Common myeloid progenitor, CD34-positive (primary cell): ENCODE data around the gene RAX2.

Experiments used
- CTCF ChIA-PET: fragments of 350-600 bp; sonication (Branson Sonifier 250); formaldehyde crosslinking; loops from one replicate; lab custom pipeline; 2021; ENCODE audit warnings: antibody characterized with exemption; lab: Charles Lee
- POLR2A ChIA-PET: fragments of 350-600 bp; sonication (Branson Sonifier 250); formaldehyde crosslinking; loops from one replicate; lab custom pipeline; 2021; ENCODE audit warnings: antibody characterized with exemption; lab: Charles Lee
- DNase-seq, 3 donors: peaks; one replicate each; pipeline versions ENCODE4 v3.0.0 to v3.0.0-alpha.2; 2013
- H3K27ac ChIP-seq, 2 experiments: 1 replicate in 1 of 2; 2 replicates in 1 of 2; pipeline ENCODE4 v1.7.0; 2013; ENCODE audit warnings: inconsistent platforms in 2 of 2, low read length in 2 of 2, mild to moderate bottlenecking in 2 of 2, low read depth in 1 of 2, moderate library complexity in 1 of 2; ENCODE audit not compliant: severe bottlenecking in 2 of 2, insufficient read depth in 1 of 2, poor library complexity in 1 of 2
- H3K27me3 ChIP-seq, 5 experiments: replicated peaks in 2 of 5; 1 replicate in 3 of 5; 2 replicates in 2 of 5; pipeline versions ENCODE4 v1.6.1 to v1.7.0; 2013; ENCODE audit warnings: low read length in 4 of 5, mild to moderate bottlenecking in 2 of 5, moderate library complexity in 2 of 5, inconsistent platforms in 1 of 5; ENCODE audit not compliant: insufficient read depth in 5 of 5, control insufficient read depth in 4 of 5
- H3K36me3 ChIP-seq, 4 experiments: 1 replicate in 2 of 4; 2 replicates in 2 of 4; pipeline versions ENCODE4 v1.6.1 to v1.7.0; 2013; ENCODE audit warnings: low read length in 3 of 4, control low read depth in 1 of 4, mild to moderate bottlenecking in 1 of 4; ENCODE audit not compliant: control insufficient read depth in 4 of 4, insufficient read depth in 4 of 4
- H3K4me1 ChIP-seq, 4 experiments: 1 replicate in 3 of 4; 2 replicates in 1 of 4; pipeline versions ENCODE4 v1.6.1 to v1.7.1; 2013; ENCODE audit warnings: low read length in 3 of 4, mild to moderate bottlenecking in 3 of 4, control low read depth in 1 of 4, inconsistent platforms in 1 of 4, moderate library complexity in 1 of 4; ENCODE audit not compliant: control insufficient read depth in 4 of 4, insufficient read depth in 4 of 4; ENCODE audit errors: control extremely low read depth in 1 of 4
- H3K4me3 ChIP-seq, 7 experiments: 1 replicate in 4 of 7; 2 replicates in 3 of 7; pipeline versions ENCODE4 v1.5.1 to v1.7.0; 2013; ENCODE audit warnings: mild to moderate bottlenecking in 7 of 7, low read length in 6 of 7, moderate library complexity in 6 of 7, inconsistent platforms in 2 of 7, low read depth in 2 of 7, control low read depth in 1 of 7; ENCODE audit not compliant: insufficient read depth in 4 of 7, control insufficient read depth in 1 of 7; ENCODE audit errors: extremely low read depth in 1 of 7
- H3K9me3 ChIP-seq, 5 experiments: 1 replicate in 4 of 5; 2 replicates in 1 of 5; pipeline versions ENCODE4 v1.6.1 to v1.7.1; 2013; ENCODE audit warnings: low read length in 4 of 5, mild to moderate bottlenecking in 2 of 5, inconsistent platforms in 1 of 5, low read depth in 1 of 5, moderate library complexity in 1 of 5; ENCODE audit not compliant: control insufficient read depth in 4 of 5, insufficient read depth in 2 of 5; ENCODE audit errors: control extremely low read depth in 1 of 5
- WGBS: methylation state at CpG from one replicate; pipeline ENCODE4 v1.1.5; 2013; ENCODE audit not compliant: insufficient coverage; 5-methylcytosine and 5-hydroxymethylcytosine counted together

RAX2 gene

GRCh38 chr19:3773814-3774515 is 1.9 kb upstream of the RAX2 start:
- CTCF ChIA-PET = interaction anchor here (0.7 to 1.3 kb wide), 4 partner anchors 10 to 48 kb away, joined by 3 to 6 read pairs (median 4); partner anchors contain the start of gene MRPL54
- Histone ChIP-seq H3K36me3 (peaks cover 0 to 20% (median 9%) of the 10 kb centered on the region in 4 experiments), H3K27me3 (no peaks in the 10 kb centered on the region), H3K9me3 (no peaks in the 10 kb centered on the region), H3K4me3 (no peak overlapping the region), H3K4me1 (no peaks in the 10 kb centered on the region), H3K27ac (no peak overlapping the region)
- POLR2A ChIA-PET = no interaction called here
- no peak for DNase-seq
- 97% methylated on average over 9 of the region's 12 CpGs for WGBS

- H3K9me3 ChIP-seq = no peaks in the 10 kb centered on the region
- H3K27ac ChIP-seq = no peak overlapping the region
- H3K4me3 ChIP-seq = no peak overlapping the region
- H3K4me1 ChIP-seq = no peaks in the 10 kb centered on the region
- H3K36me3 ChIP-seq = peaks cover 0 to 25% (median 20%) of the 10 kb centered on the region in 4 experiments
- no peaks in the 10 kb centered on the region for H3K27me3 ChIP-seq
- ChIA-PET POLR2A (interaction anchor here (0.9 kb wide), 1 partner anchor 8 kb away, joined by 4 read pairs; the partner anchor contains the start of gene MRPL54), CTCF (interaction anchor here (1.5 to 2.0 kb wide), 2 partner anchors 9 kb away, joined by 4 to 5 read pairs; partner anchors contain the start of genes APBA3 and MRPL54)
- WGBS = 94% methylated on average over 16 of the region's 35 CpGs
- no peak for DNase-seq
Observed at GRCh38 chr19:3771000-3771905, 775 bp downstream of the RAX2 start.

- ChIA-PET POLR2A (interaction anchor here (0.9 kb wide), 1 partner anchor 8 kb away, joined by 4 read pairs; the partner anchor contains the start of gene MRPL54), CTCF (interaction anchor here (2.0 kb wide), 1 partner anchor 9 kb away, joined by 5 read pairs; no protein-coding TSS in a partner anchor)
- no peak for DNase-seq
- Histone ChIP-seq H3K36me3 (peaks cover 0 to 27% (median 22%) of the 10 kb centered on the region in 4 experiments), H3K27ac (no peak overlapping the region), H3K4me1 (no peaks in the 10 kb centered on the region), H3K9me3 (no peaks in the 10 kb centered on the region), H3K27me3 (no peaks in the 10 kb centered on the region), H3K4me3 (no peak overlapping the region)
- 97% methylated on average over 49 of the region's 53 CpGs for WGBS
Observed at GRCh38 chr19:3770136-3770999, 1.7 kb downstream of the RAX2 start.

GRCh38 chr19:3769494-3769893 is 2.5 kb downstream of the RAX2 start:
- Histone ChIP-seq H3K27ac (no peak overlapping the region), H3K36me3 (peaks cover 0 to 31% (median 26%) of the 10 kb centered on the region in 4 experiments), H3K27me3 (no peaks in the 10 kb centered on the region), H3K4me1 (no peaks in the 10 kb centered on the region), H3K9me3 (no peaks in the 10 kb centered on the region), H3K4me3 (no peak overlapping the region)
- 95% methylated on average over 17 of the region's 17 CpGs for WGBS
- DNase-seq = no peak
- ChIA-PET CTCF (interaction anchor here (2.0 kb wide), 1 partner anchor 10 kb away, joined by 5 read pairs; no protein-coding TSS in a partner anchor), POLR2A (no interaction called here)

GRCh38 chr19:3768748-3769099 is 3.3 kb downstream of the RAX2 start:
- 84% methylated on average over 6 of the region's 7 CpGs for WGBS
- POLR2A ChIA-PET = no interaction called here

GRCh38 chr19:3768015-3768747 is 3.8 kb downstream of the RAX2 start:
- no peaks in the 10 kb centered on the region for H3K9me3 ChIP-seq
- ChIA-PET POLR2A (no interaction called here), CTCF (interaction anchor here (1.1 kb wide), 1 partner anchor 12 kb away, joined by 3 read pairs; no protein-coding TSS in a partner anchor)
- no peaks in the 10 kb centered on the region for H3K27me3 ChIP-seq
- H3K4me1 ChIP-seq = peaks cover 0 to 4% (median 2%) of the 10 kb centered on the region in 4 experiments
- WGBS = 93% methylated on average over 14 of the region's 25 CpGs
- H3K4me3 ChIP-seq = no peak overlapping the region
- no peak overlapping the region for H3K27ac ChIP-seq
- DNase-seq = no peak
- H3K36me3 ChIP-seq = peaks cover 0 to 31% (median 26%) of the 10 kb centered on the region in 4 experiments

More at GRCh38 chr19:3768748-3769099, 3.3 kb downstream of the RAX2 start:
- Histone ChIP-seq H3K27me3 (no peaks in the 10 kb centered on the region), H3K36me3 (peaks cover 0 to 31% (median 26%) of the 10 kb centered on the region in 4 experiments), H3K9me3 (no peaks in the 10 kb centered on the region), H3K4me3 (no peak overlapping the region), H3K4me1 (no peaks in the 10 kb centered on the region), H3K27ac (no peak overlapping the region)
- CTCF ChIA-PET = no interaction called here
- DNase-seq = no peak
